HG03565 (cell line): Measurements from ENCODE around the gene SCAF8.
"Not testable (repeated sequence)": the region's sequence is repeated elsewhere in the genome, so short reads cannot be mapped to it uniquely, and the experiment has no call there.

ENCODE experiments used
- ATAC-seq: cut with Tn5 transposase; IDR thresholded peaks from one replicate; pipeline ENCODE4 v1.9.1; 2021; ENCODE audit warnings: mild to moderate bottlenecking, moderate library complexity; ENCODE audit not compliant: unreplicated experiment

Gene SCAF8

DNA sequence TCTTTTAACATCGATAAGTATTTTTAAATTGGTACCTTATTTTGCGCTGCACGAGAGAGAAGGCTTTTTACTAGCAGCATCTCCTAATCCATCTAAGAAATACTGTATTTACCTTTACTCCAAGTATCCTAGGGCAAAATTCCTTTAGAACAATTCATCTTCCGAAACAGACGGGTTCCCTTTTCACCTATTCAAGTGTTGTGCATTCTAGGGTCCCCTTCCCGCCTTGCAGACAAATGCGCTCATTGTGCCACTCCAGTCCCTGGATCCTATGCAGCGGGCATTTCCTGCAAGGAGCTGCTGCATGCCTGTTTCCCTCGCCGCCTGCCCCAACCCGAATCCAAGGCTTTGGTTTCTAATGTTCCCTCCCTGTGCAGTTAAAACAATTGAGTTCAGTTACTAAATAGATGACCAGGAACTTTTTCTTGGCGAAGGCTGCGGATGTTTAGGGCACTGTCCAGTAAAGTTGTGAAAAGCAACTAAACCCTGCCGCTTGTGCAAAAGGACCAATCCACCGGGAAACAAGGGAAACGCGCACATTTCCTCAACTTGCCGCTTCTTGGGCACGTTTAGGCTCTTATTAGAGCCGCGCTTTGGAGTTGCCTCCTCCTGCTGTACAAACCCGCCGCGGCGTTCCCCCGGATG, 556 bp upstream of the SCAF8 start:
- ATAC-seq, result no peak

- peak; percentile 53 for ATAC-seq
These were observed 588 bp downstream of the SCAF8 start for GRCh38 chr6:154733626-154734382.

GRCh38 chr6:154736618-154737259, 3.5 kb downstream of the SCAF8 start:
- no peak for ATAC-seq

GRCh38 chr6:154737424-154737823, 4.2 kb downstream of the SCAF8 start:
- no peak for ATAC-seq

DNA sequence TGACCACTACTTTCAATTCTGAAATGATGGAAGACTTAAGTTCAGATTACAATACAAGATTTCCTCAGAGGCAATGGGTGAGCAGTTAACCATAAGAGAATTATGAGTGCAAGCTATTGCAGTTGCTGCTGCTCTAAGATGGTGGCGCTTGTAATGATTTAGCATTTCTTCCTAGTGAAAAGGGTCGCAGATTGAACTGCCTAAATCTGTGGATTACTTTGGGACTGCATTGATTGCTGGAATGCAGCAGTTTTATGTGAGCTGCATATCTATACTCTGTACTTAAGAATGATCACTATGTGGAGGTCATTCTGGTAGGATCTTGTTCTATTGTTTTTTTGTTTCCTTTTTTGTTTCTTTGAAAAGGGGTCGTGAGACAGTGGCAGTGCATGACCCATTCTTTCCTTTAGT, 5.3 kb downstream of the SCAF8 start:
- no peak for ATAC-seq

GRCh38 chr6:154740658-154741057, 7.4 kb downstream of the SCAF8 start:
- ATAC-seq, result no peak

DNA sequence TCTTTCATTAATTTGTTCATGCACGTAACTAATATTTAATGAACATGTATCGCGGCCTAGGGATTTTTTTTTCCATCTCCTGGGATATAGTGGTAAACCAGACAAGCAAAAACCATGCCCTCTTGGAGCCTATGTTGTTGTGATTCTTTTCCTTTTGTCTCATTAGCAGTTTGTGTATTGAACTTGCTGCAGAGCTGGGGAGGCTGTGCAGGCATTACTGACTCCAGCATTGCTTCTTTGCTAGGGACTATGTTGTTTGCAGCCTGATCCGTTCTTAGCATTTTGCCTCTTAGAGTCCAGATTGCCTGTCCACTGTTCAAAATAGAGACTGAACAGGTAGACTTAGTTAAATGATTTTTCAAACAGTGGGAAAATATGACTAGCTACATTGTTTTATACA, 9.7 kb downstream of the SCAF8 start:
- no peak for ATAC-seq

DNA sequence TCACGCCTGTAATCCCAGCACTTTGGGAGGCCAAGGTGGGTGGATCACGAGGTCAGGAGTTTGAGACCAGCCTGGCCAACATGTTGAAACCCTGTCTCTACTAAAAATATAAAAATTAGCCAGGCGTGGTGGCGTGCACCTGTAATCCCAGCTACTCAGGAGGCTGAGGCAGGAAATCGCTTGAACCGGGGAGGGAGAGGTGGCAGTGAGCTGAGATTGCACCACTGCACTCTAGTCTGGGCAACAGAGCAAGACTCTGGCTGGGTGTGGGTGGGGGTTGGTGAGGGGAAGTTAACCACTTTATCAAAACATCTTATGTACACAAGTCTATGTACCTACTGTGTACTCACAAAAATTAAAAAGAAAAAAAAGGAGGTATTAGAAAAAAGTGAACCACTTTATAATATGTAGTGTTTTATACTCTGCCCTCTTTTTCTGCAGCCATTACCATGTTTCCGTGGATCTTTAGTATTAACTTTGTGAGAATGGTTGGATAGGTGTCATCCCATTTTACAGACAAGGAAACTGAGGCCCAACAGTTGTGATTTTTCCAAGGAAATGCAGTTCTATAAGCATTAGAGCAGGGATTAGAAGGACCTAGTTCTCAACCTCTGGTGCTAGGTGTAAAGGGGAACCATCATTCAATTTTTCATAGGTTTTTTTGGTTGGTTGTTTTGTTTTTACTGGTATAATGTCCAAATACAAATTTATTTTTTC, 11.0 kb downstream of the SCAF8 start:
- ATAC-seq, result not testable (repeated sequence)

DNA sequence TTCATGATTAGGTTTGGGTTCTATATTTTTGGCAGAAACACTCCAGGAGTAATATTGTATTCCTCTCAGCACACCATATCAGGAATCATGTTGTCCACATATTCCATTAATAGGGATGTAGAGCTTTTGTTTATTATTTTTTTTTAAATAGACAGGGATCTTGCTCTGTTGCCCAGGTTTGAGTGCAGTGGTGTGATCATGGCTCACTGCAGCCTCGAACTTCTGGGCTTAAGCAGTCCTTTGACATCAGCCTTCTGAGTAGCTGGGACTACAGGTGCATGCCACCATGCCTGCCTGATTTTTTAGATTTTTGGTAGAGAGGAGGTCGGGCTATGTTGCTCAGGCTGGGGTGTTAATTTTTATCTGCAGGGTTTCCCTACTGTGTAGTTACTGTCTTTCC, 12.0 kb downstream of the SCAF8 start:
- ATAC-seq, result no peak

GRCh38 chr6:154749341-154749740, 16.1 kb downstream of the SCAF8 start:
- ATAC-seq, result no peak

DNA sequence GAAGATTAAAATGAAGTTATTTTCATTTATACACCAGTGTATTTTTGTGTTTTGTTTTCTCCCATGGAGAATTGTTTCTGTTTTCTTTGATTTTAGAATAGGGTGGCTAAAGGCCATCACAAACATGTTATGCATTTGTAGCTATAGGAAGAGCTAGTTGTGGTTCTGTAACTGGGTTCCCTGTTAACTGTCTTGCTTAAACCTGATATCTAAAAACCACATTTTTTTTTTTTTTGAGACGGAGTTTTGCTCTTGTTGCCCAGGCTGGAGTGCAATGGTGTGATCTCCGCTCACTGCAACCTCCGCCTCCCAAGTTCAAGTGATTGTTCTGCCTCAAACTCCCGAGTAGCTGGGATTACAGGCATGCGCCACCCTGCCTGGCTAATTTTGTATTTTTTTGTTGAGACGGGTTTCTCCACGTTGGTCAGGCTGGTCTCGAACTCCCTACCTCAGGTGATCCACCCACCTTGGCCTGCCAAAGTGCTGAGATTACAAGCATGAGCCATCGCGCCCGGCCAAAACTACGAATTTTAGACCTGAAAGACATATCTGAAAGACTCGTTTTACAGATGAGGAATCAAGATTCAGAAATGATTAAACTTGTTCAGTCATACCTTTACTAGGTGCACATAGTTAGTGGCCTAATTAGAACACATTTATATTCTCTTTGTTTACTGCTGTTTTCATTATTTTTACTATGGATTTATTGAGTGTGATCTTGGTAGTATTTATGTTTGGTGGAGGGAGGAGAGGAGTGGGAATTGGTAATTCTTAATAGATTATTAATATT, 18.0 kb downstream of the SCAF8 start:
- ATAC-seq, result no peak

DNA sequence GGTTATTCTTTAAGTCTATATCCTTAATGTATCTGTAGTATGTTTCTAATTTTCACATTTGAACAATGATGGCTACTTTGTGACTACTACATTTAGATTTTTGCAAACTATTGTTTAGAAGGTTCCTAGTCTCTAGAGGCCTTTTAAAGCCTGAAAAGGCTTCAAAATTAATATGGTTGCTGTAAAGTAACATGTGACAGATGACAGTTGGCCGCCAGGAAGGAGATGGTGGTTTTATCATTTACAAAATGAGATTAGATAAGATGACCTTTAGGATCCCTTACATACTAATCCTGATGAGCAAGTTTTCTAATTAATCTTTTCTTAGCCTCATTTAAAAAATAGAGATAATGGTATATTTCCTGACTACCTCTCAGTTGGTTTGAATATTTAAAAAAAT, 18.8 kb downstream of the SCAF8 start:
- no peak for ATAC-seq

GRCh38 chr6:154754152-154754551, 20.9 kb downstream of the SCAF8 start:
- ATAC-seq, result no peak

DNA sequence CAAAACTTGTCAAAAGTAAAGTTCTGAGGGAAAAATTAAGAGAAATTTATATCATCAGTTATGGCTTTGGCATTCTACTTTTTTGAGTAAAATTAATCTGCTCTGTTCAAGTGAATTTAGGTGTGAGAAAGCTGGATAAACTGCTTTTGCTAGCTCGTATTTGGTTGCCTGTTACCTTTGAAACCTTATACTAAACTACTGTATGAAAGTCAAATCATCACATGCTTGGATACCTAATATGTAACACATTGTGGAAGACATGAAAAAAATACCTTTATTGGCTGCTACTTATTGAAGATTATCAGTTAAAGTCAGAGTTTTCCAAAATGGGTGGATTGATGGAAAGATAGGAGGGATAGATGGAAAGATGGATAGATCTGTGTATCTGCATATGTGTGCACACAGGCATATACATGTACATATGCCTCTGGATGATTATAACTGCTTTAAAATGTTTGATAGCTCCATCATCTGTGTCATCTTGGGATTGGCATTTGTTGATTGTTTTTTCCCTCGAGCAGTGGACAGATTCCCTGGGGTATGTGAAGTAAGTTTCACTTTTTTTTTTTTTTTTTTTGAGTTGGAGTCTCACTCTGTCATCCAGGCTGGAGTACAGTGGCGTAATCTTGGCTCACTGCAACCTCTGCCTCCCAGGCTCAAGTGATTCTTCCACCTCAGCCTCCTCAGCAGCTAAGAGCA, 24.3 kb downstream of the SCAF8 start:
- no peak for ATAC-seq

DNA sequence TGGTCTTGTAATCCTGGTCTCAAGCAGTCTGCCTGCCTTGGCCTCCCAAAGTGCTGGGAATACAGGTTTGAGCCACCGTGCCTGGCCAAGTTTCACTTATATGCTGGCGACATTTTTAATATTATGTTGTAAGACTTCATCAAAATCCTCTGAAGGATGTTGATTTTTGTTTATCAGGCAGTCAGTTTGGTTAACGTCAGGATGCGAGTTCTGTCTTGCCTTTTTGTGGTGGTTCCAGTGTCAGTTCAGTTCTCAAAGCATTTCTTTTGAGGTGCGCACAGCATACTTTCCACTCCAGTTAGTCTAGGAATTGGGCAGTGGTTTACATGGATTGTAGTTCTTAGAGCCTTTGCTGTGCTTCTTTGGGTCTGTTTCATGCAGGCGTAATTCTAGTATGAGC, 24.9 kb downstream of the SCAF8 start:
- ATAC-seq, result no peak

- no peak for ATAC-seq
These were observed 30.4 kb downstream of the SCAF8 start for GRCh38 chr6:154763650-154764049.

DNA sequence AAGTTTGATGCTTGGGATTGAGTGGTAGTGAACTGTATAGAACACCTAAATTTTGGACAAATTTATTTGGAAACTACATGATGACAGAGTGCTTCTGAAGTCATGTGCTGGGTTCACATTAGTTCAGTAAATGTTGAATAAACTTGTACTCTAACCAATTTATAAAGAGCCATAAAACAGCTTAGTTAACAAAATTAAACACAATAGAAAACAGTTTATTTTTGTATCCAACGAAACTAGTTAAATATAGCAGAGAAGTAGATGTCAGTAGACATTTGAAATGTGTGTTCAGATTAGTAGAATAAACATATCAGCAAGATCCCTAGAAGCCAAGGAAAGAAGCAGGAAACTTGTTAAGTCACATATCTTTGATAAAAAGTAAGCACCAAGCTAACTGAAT, 32.1 kb downstream of the SCAF8 start:
- ATAC-seq, result no peak

DNA sequence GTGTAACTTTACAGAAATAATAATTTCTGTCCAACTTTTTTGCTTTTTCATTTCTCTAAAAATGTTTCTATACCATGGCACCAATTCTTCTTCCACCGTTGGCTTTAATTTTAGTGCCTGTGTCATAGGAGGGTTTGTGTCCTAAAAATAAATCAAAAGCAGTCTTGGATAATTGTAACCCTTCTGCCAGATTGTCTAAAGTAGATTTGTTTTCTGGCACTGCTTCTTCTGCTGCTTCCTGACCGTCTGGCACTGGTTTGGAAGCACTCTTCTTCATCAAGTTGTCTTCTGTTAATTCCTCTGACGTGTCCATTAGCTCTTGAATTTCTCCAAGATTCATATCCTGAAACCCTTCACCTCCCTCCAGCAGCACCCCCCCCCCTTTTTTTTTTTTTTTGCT, 33.1 kb downstream of the SCAF8 start:
- no peak for ATAC-seq

- no peak for ATAC-seq
These were observed 33.9 kb downstream of the SCAF8 start for GRCh38 chr6:154767003-154767723.
